B cell (primary cell): Measurements from ENCODE around the gene PGS1. TPM values are rescaled to one million over a fixed set of nuclear protein-coding genes. Genes with fewer than 3 reads are reported as not detected.

Experiments used
- ATAC-seq: fragments of 200-7000 bp; cut with Tn5 transposase; one replicate; pipeline ENCODE4 v1.10.0; 2021; ENCODE audit warnings: low read depth, mild to moderate bottlenecking, moderate number of reproducible peaks, moderate library complexity
- CTCF ChIA-PET: fragments of 350-600 bp; sonication (Branson Sonifier 250); formaldehyde crosslinking; loops from one replicate; lab custom pipeline; 2021; ENCODE audit warnings: antibody characterized with exemption, inconsistent platforms; lab: Charles Lee
- POLR2A ChIA-PET: fragments of 350-600 bp; sonication (Branson Sonifier 250); formaldehyde crosslinking; loops from one replicate; lab custom pipeline; 2021; ENCODE audit warnings: antibody characterized with exemption; lab: Charles Lee
- DNase-seq: peaks from one replicate; pipeline ENCODE4 v3.0.0; 2013
- H2AFZ ChIP-seq: 2 replicates; pipeline ENCODE4 v1.6.1; 2012; ENCODE audit warnings: mild to moderate bottlenecking, low read depth, low read length; ENCODE audit not compliant: insufficient read depth, poor library complexity, severe bottlenecking
- H3K27ac ChIP-seq, 2 donors: 1 replicate in 1 of 2; 2 replicates in 1 of 2; pipeline ENCODE4 v1.5.1; 2012 to 2013; ENCODE audit warnings: low read length in 2 of 2, mild to moderate bottlenecking in 2 of 2, moderate library complexity in 1 of 2
- H3K27me3 ChIP-seq, 4 experiments: fragments of 200-600 bp in 1 of 4; sonication (generic) in 1 of 4; replicated peaks in 1 of 4; 1 replicate in 2 of 4; 2 replicates in 2 of 4; pipeline versions ENCODE4 v1.6.1 to v1.7.0; 2013 to 2016; ENCODE audit warnings: low read length in 3 of 4, mild to moderate bottlenecking in 2 of 4, mixed read lengths in 1 of 4, moderate library complexity in 1 of 4; ENCODE audit not compliant: insufficient read depth in 4 of 4, control insufficient read depth in 3 of 4; ENCODE audit errors: control extremely low read depth in 1 of 4
- H3K36me3 ChIP-seq, 2 experiments: replicated peaks in 1 of 2; 1 replicate in 1 of 2; 2 replicates in 1 of 2; pipeline versions ENCODE4 v1.6.1 to v1.7.1; 2013; ENCODE audit warnings: low read length in 1 of 2; ENCODE audit not compliant: insufficient read depth in 2 of 2, control insufficient read depth in 1 of 2; ENCODE audit errors: control extremely low read depth in 1 of 2, extremely low read depth in 1 of 2
- H3K4me1 ChIP-seq, 2 donors: fragments of 200-600 bp in 1 of 2; sonication (generic) in 1 of 2; 1 replicate in 1 of 2; 2 replicates in 1 of 2; pipeline versions ENCODE4 v1.5.1 to v1.6.1; 2013 to 2017; ENCODE audit warnings: low read length in 2 of 2; ENCODE audit not compliant: control insufficient read depth in 2 of 2, insufficient read depth in 2 of 2
- H3K4me2 ChIP-seq: replicated peaks from 2 replicates; pipeline ENCODE3; 2012; ENCODE audit warnings: mild to moderate bottlenecking, low read depth, low read length; ENCODE audit not compliant: poor library complexity, severe bottlenecking
- H3K4me3 ChIP-seq, 5 experiments: fragments of 200-600 bp in 1 of 5; sonication (generic) in 1 of 5; 1 replicate in 3 of 5; 2 replicates in 2 of 5; pipeline versions ENCODE4 v1.5.1 to v1.7.0; 2011 to 2016; ENCODE audit warnings: low read length in 4 of 5, mild to moderate bottlenecking in 4 of 5, low read depth in 2 of 5, control low read depth in 1 of 5, moderate library complexity in 1 of 5; ENCODE audit not compliant: insufficient read depth in 1 of 5; ENCODE audit errors: control extremely low read depth in 1 of 5, extremely low read depth in 1 of 5
- H3K79me2 ChIP-seq: fragments of 200-600 bp; sonication (generic); one replicate; pipeline ENCODE4 v1.6.0; 2016; ENCODE audit warnings: low read length; ENCODE audit not compliant: control insufficient read depth, insufficient read depth
- H3K9ac ChIP-seq: fragments of 200-600 bp; sonication (generic); 2 replicates; pipeline ENCODE4 v1.6.1; 2017; ENCODE audit warnings: mild to moderate bottlenecking, low read length, moderate library complexity
- H3K9me3 ChIP-seq, 3 donors: one replicate each; pipeline versions ENCODE4 v1.6.1 to v1.7.1; 2013; ENCODE audit warnings: low read length in 2 of 3; ENCODE audit not compliant: control insufficient read depth in 2 of 3, insufficient read depth in 1 of 3; ENCODE audit errors: control extremely low read depth in 1 of 3
- H4K20me1 ChIP-seq: 2 replicates; pipeline ENCODE4 v1.6.0; 2012; ENCODE audit warnings: mild to moderate bottlenecking, low read length; ENCODE audit not compliant: insufficient read depth, control insufficient read depth, poor library complexity, severe bottlenecking
- H3K27ac Mint-ChIP-seq: one replicate; pipeline ENCODE4 v1.8.0; 2021; ENCODE audit warnings: mixed read lengths
- H3K27me3 Mint-ChIP-seq: one replicate; pipeline ENCODE4 v1.8.0; 2021; ENCODE audit warnings: mixed read lengths
- H3K4me1 Mint-ChIP-seq: one replicate; pipeline ENCODE4 v1.8.0; 2021; ENCODE audit warnings: mixed read lengths
- H3K4me3 Mint-ChIP-seq: one replicate; pipeline ENCODE4 v1.8.0; 2021; ENCODE audit warnings: mixed read lengths
- H3K9me3 Mint-ChIP-seq: one replicate; pipeline ENCODE4 v1.8.0; 2022; ENCODE audit warnings: mixed read lengths; ENCODE audit not compliant: insufficient read depth
- EZH2 ChIP-seq: IDR thresholded peaks from 2 replicates; pipeline ENCODE4 v1.6.1; 2012; ENCODE audit warnings: borderline replicate concordance, low read depth, mild to moderate bottlenecking, moderate library complexity, low read length; ENCODE audit not compliant: insufficient read depth, poor library complexity, severe bottlenecking
- WGBS: methylation state at CpG from one replicate; pipeline ENCODE4 v1.1.5; 2013; ENCODE audit warnings: missing lambda C conversion rate; ENCODE audit not compliant: insufficient coverage; 5-methylcytosine and 5-hydroxymethylcytosine counted together
- intact Hi-C: fragments of 100-400 bp; cut with micrococcal nuclease; formaldehyde crosslinking; loops from one replicate; pipeline ENCODE4 v1.10.0; 2022
- polyA plus RNA-seq: library from polyadenylated mRNA; depleted of rRNA; stranded (reverse); fragments of >200 nt; gene quantifications from 2 replicates; pipeline ENCODE4 v1.2.3, GENCODE V29; 2012
- total RNA-seq, 2 donors: library from RNA; stranded (reverse); fragments of 120-200 nt in 1 of 2; gene quantifications; 1 replicate in 1 of 2; 2 replicates in 1 of 2; pipeline versions ENCODE4 v1.2.3 to v1.2.4, GENCODE V29; 2013 to 2022
- TF ChIP-seq, protein P1 (sequence below): fragments of 200-600 bp; IDR thresholded peaks from one replicate; pipeline ENCODE4 v1.8.0; 2022; ENCODE audit warnings: antibody characterized with exemption, mild to moderate bottlenecking

PGS1 gene
- total and polyA plus RNA-seq, 2 donors (not counting 1 experiment from before 2014, with no cell fraction given), result 85.1 to 88.3 TPM

DNA sequence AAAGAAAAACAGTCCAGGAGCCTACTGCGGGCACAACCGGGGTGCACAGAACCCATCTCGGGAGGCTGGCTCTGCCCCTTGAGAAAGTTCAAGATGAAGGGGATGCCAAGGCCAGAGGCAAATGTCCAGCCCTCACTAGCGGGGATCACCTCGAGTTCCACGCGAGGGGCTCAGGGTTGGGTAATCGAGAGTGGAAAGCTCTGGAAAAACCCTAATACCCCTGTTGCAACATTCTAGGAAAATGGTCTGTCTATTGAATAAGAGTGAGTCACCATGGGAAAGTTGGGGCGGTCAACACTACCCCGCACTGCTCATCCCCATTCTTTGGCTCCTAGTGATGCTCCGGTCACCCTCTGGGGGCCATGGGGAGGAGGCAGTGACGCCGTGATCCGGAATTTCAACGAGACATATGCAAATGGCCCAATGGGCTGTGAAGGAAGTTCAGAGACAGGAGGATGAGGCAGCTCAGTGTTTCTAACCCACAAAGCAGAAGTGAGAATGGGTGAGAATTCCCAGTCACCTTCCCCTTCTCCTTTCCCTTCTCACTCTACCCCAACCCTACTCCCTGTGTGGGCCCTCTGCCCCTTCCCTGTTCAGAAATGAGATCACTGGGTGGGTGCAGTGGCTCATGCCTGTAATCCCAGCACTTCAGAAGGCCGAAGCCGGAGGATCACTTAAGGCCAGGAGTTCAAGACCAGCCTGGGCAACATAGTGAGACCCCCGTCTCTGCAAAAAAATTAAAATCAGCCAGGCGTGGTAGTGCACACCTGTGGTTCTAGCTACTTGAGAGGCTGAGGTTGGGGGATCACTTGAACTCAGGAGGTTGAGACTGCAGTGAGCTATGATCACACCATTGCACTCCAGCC, 41.0 kb upstream of the PGS1 start:
- 20% methylated on average over 5 of the region's 19 CpGs for WGBS
- H3K4me3 Mint-ChIP-seq, result peak overlapping the region; percentile 88

More for the DNA sequence above, 41.0 kb upstream of the PGS1 start:
- peak; percentile 92 for DNase-seq
- Histone ChIP-seq H3K27ac (peak overlapping the region; percentile 59 to 61), H3K4me1 (peaks cover 51 to 57% of the 10 kb centered on the region in 2 donors), H3K36me3 (no peaks in the 10 kb centered on the region), H3K4me3 (peak overlapping the region in 2 of 5 experiments; percentile 18 to 42), H2AFZ (no peak overlapping the region), H3K9me3 (peaks cover 0 to 4% (median 0%) of the 10 kb centered on the region in 3 donors), H4K20me1 (no peaks in the 10 kb centered on the region), H3K27me3 (no peaks in the 10 kb centered on the region), H3K9ac (peak overlapping the region; percentile 31), H3K79me2 (no peaks in the 10 kb centered on the region), H3K4me2 (peak overlapping the region; percentile 63)
- Mint-ChIP-seq H3K27me3 (no peaks in the 10 kb centered on the region), H3K27ac (peak overlapping the region; percentile 95), H3K4me1 (peaks cover 54% of the 10 kb centered on the region), H3K9me3 (no peaks in the 10 kb centered on the region)
- intact Hi-C loops, result loop anchor here (1.0 to 5.0 kb wide), 5 partner anchors 19 to 205 kb away; partner anchors contain the start of genes PGS1, SOCS3 and TMC8
- CTCF ChIA-PET, result interaction anchor here (0.9 to 14.5 kb wide), 6 partner anchors 10 to 440 kb away, joined by 3 to 171 read pairs (median 4); partner anchors contain the start of gene SOCS3
- ATAC-seq, result peak; percentile 77
- POLR2A ChIA-PET, result interaction anchor here (0.6 to 2.4 kb wide), 7 partner anchors 19 to 209 kb away, joined by 3 to 12 read pairs (median 5); partner anchors contain the start of genes SOCS3 and TMC6
- TF ChIP-seq, protein P1, sequence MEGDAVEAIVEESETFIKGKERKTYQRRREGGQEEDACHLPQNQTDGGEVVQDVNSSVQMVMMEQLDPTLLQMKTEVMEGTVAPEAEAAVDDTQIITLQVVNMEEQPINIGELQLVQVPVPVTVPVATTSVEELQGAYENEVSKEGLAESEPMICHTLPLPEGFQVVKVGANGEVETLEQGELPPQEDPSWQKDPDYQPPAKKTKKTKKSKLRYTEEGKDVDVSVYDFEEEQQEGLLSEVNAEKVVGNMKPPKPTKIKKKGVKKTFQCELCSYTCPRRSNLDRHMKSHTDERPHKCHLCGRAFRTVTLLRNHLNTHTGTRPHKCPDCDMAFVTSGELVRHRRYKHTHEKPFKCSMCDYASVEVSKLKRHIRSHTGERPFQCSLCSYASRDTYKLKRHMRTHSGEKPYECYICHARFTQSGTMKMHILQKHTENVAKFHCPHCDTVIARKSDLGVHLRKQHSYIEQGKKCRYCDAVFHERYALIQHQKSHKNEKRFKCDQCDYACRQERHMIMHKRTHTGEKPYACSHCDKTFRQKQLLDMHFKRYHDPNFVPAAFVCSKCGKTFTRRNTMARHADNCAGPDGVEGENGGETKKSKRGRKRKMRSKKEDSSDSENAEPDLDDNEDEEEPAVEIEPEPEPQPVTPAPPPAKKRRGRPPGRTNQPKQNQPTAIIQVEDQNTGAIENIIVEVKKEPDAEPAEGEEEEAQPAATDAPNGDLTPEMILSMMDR, result peak; percentile 4
- TF ChIP-seq EZH2, result no peak
